ENCODE measurements around the gene HOXA9. TPM values are rescaled to one million over a fixed set of nuclear protein-coding genes. Genes with fewer than 3 reads are reported as not detected.

HOXA9 gene
- 4.3 TPM in 1 of 2 replicates, not detected in the other for total RNA-seq

DNA sequence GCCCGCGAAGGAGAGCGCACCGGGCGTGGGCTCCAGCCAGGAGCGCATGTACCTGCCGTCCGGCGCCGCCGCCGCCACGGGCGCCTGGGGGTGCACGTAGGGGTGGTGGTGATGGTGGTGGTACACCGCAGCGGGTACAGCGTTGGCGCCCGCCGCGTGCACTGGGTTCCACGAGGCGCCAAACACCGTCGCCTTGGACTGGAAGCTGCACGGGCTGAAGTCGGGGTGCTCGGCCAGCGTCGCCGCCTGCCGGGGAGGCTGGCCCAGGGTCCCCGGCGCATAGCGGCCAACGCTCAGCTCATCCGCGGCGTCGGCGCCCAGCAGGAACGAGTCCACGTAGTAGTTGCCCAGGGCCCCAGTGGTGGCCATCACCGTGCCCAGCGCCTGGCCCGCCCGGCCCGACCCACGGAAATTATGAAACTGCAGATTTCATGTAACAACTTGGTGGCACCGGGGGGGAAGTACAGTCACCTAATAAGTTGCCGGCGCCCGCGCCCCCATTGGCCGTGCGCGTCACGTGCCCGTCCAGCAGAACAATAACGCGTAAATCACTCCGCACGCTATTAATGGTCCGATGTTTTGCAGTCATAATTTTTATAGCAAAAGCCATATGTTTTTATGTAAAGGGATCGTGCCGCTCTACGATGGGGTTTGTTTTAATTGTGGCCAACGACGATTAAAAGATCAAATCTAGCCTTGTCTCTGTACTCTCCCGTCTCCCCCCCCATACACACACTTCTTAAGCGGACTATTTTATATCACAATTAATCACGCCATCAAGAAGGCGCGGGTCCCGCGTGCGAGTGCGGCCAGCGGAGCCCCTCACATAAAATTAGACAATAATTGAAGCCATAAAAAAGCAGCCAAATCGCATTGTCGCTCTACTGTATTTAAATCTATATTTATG lies at the start of gene HOXA9:
TSS of gene HOXA9 (minus strand) at position 449 of the 907 bp plus-strand sequence. CDS start at position 369, 80 bp downstream.

GRCh38 chr7:27199849-27200760 lies 34.8 kb upstream of the HOXA9 start, which contains the start of gene HOXA13:
Gene HOXA13 (minus strand): TSS chr7:27200091. CDS start chr7:27200077, 14 bp downstream.

GRCh38 chr7:27185013-27185853 lies 19.9 kb upstream of the HOXA9 start, which contains the start of gene HOXA11:
Gene HOXA11 (minus strand): TSS chr7:27185232. CDS start chr7:27185144, 88 bp downstream.

GRCh38 chr7:27173956-27174873 lies 8.9 kb upstream of the HOXA9 start, which contains the start of gene HOXA10:
Gene HOXA10 (minus strand): TSS chr7:27174320. CDS start chr7:27174306, 14 bp downstream.

DNA sequence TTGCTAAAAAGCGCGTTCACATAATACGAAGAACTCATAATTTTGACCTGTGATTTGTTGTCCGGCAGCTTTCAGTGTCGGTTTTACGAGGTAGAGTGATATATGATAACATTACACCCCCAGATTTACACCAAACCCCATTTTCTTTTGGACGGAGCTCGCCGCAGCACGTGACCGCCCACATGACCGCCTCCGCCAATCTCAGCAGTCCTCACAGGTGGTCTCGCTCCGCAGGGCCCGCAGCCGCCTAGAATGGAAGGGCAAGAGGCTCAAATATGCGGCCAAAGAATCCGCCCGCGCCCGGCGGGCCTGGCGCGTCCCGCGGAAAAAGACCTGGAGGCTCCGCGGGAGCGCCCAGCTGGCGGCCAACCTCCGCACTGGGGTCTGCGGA lies 8.8 kb downstream of the HOXA9 start, which contains the start of gene HOXA7:
TSS of gene HOXA7 (minus strand) at position 168 of the 391 bp plus-strand sequence. CDS start at position 38, 130 bp downstream.

DNA sequence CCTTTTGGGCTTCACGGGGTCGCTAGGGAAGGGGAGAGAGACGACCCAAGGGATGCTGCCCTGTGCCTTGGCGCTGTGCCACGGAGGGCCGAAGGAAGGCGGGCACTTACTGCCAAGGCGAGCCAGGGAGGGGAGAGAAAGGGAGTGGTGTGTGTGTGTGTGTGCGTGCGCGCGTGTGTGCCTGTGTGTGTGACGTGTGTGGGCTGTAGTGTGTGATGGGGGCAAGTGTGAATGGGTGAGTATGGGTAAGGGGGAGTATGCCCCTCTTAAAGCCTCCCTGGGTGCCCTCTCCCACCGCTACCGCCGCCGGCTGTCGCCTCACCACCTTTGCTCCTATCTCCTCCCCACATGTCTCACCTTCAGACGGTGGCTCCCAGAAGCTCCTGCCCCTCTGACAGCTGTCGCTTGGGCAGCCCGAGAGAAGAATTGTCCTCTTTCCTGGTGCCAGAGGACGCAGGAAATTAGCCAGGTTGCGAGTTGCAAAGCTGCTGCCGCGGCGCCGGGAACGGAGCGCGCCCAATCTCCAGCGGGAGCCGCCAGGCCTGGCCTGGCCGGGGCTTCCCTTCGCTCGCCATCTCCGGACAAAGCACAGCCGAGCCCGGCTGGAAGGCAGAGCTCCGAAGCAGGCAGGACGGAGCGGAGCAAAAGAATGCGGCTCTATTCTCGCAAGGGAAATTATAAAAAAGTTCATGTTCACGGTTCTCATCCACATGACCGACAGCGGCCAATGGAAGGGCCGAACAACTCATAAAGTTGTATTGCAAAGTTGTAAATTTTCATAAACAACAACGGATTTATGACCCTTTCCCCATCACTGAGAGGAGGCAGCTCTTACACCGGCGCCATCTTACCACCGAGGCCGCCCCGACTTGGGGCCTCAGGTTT lies 13.2 kb downstream of the HOXA9 start, which contains the start of gene HOXA3:
TSS of gene HOXA3 (minus strand) at position 653 of the 885 bp plus-strand sequence. CDS start 41,943 bp downstream, outside the sequence.

GRCh38 chr7:27147199-27148030 lies 17.9 kb downstream of the HOXA9 start, which contains the start of gene HOXA6:
Gene HOXA6 (minus strand): TSS chr7:27147774. CDS start chr7:27147749, 25 bp downstream.

GRCh38 chr7:27143023-27143949 lies 22.1 kb downstream of the HOXA9 start, which contains the start of gene HOXA5:
Gene HOXA5 (minus strand): TSS chr7:27143681. CDS start chr7:27143607, 74 bp downstream.

GRCh38 chr7:27130540-27131389 lies 34.6 kb downstream of the HOXA9 start, which contains the start of gene HOXA4:
Gene HOXA4 (minus strand): TSS chr7:27130757. CDS start chr7:27130733, 24 bp downstream.

Other genes starting within 250 kb of the HOXA9 start
- gene HOXA1, start 69.5 kb downstream of the HOXA9 start, total RNA-seq = 0.48 and 0.64 TPM in 2 replicates
- not detected in 2 replicates for gene HOXA2, start 62.9 kb downstream of the HOXA9 start, total RNA-seq
- 0.21 and 0.24 TPM in 2 replicates for gene HOXA4, start 34.8 kb downstream of the HOXA9 start, total RNA-seq
- 0.43 and 1.9 TPM in 2 replicates for gene HOXA5, start 21.9 kb downstream of the HOXA9 start, total RNA-seq
- 0.72 TPM in 1 of 2 replicates, not detected in the other for gene HOXA6, start 17.8 kb downstream of the HOXA9 start, total RNA-seq
- 0.85 and 1.7 TPM in 2 replicates for gene HOXA3, start 13.0 kb downstream of the HOXA9 start, total RNA-seq
- 0.96 TPM in 1 of 2 replicates, not detected in the other for gene HOXA7, start 8.9 kb downstream of the HOXA9 start, total RNA-seq
- gene HOXA10, start 8.8 kb upstream of the HOXA9 start, total RNA-seq = under 0.01 and 2.2 TPM in 2 replicates
- 0.72 TPM in 1 of 2 replicates, not detected in the other for gene HOXA11, start 19.7 kb upstream of the HOXA9 start, total RNA-seq
- not detected in 2 replicates for gene HOXA13, start 34.6 kb upstream of the HOXA9 start, total RNA-seq
- not detected in 2 replicates for gene EVX1, start 77.3 kb upstream of the HOXA9 start, total RNA-seq

Data from tracheal epithelial cell (primary cell).